Activated T-helper 17 cell treated with anti-CD3 and anti-CD28 coated beads, Interleukin-2, amount 50 U/mL, for 72 hours (primary cell): Measurements from ENCODE around the gene HOXA2. TPM values are rescaled to one million over a fixed set of nuclear protein-coding genes. Genes with fewer than 3 reads are reported as not detected.

ENCODE experiments used
- ATAC-seq: fragments of 150-1000 bp; cut with Tn5 transposase; replicated peaks from 2 replicates; pipeline ENCODE4 v1.10.0; 2021; ENCODE audit warnings: mild to moderate bottlenecking, moderate library complexity
- H3K27ac Mint-ChIP-seq: one replicate; pipeline ENCODE4 v1.8.0; 2022; ENCODE audit warnings: mixed read lengths
- H3K27me3 Mint-ChIP-seq: one replicate; pipeline ENCODE4 v1.8.0; 2022; ENCODE audit warnings: mixed read lengths
- H3K36me3 Mint-ChIP-seq: one replicate; pipeline ENCODE4 v1.8.0; 2022; ENCODE audit warnings: low read depth, mild to moderate bottlenecking, mixed read lengths
- H3K4me1 Mint-ChIP-seq: one replicate; pipeline ENCODE4 v1.8.0; 2022; ENCODE audit warnings: mixed read lengths
- H3K4me3 Mint-ChIP-seq: one replicate; pipeline ENCODE4 v1.8.0; 2022; ENCODE audit warnings: mild to moderate bottlenecking, mixed read lengths
- H3K9me3 Mint-ChIP-seq: one replicate; pipeline ENCODE4 v1.8.0; 2022; ENCODE audit warnings: mixed read lengths
- total RNA-seq, 2 donors: library from RNA; stranded (reverse); gene quantifications; one replicate each; pipeline ENCODE4 v1.2.3, GENCODE V29; 2022

HOXA2 gene
- total RNA-seq, 2 donors from 2014 or later, result not detected

GRCh38 chr7:27143950-27144780 lies 41.7 kb upstream of the HOXA2 start:
- peaks cover 34% of the 10 kb centered on the region for H3K27me3 Mint-ChIP-seq
- H3K4me3 Mint-ChIP-seq, result no peak overlapping the region
- H3K36me3 Mint-ChIP-seq, result no peaks in the 10 kb centered on the region
- no peak overlapping the region for H3K27ac Mint-ChIP-seq
- no peaks in the 10 kb centered on the region for H3K4me1 Mint-ChIP-seq
- ATAC-seq, result no peak
- no peaks in the 10 kb centered on the region for H3K9me3 Mint-ChIP-seq

GRCh38 chr7:27143023-27143949 lies 40.8 kb upstream of the HOXA2 start, which contains the start of gene HOXA5:
TSS of gene HOXA5 (minus strand) at chr7:27143681. CDS start at chr7:27143607, 74 bp downstream.
- no peak for ATAC-seq
- H3K9me3 Mint-ChIP-seq, result no peaks in the 10 kb centered on the region
- H3K27ac Mint-ChIP-seq, result no peak within 1 kb of the TSS
- peaks cover 31% of the 10 kb centered on the region for H3K27me3 Mint-ChIP-seq
- no peaks in the 10 kb centered on the region for H3K36me3 Mint-ChIP-seq
- H3K4me3 Mint-ChIP-seq, result no peak within 1 kb of the TSS
- no peaks in the 10 kb centered on the region for H3K4me1 Mint-ChIP-seq

GRCh38 chr7:27142580-27143022 lies 40.1 kb upstream of the HOXA2 start:
- no peak for ATAC-seq
- Mint-ChIP-seq H3K9me3 (no peaks in the 10 kb centered on the region), H3K27me3 (peaks cover 34% of the 10 kb centered on the region), H3K4me1 (no peaks in the 10 kb centered on the region), H3K4me3 (no peak overlapping the region), H3K36me3 (no peaks in the 10 kb centered on the region), H3K27ac (no peak overlapping the region)

- Mint-ChIP-seq H3K36me3 (no peaks in the 10 kb centered on the region), H3K4me3 (no peak overlapping the region), H3K9me3 (no peaks in the 10 kb centered on the region), H3K4me1 (no peaks in the 10 kb centered on the region), H3K27me3 (peaks cover 36% of the 10 kb centered on the region), H3K27ac (no peak overlapping the region)
- ATAC-seq, result no peak
Observed at GRCh38 chr7:27141923-27142579, 39.6 kb upstream of the HOXA2 start.

- no peaks in the 10 kb centered on the region for H3K36me3 Mint-ChIP-seq
- no peak overlapping the region for H3K27ac Mint-ChIP-seq
- no peaks in the 10 kb centered on the region for H3K9me3 Mint-ChIP-seq
- peaks cover 31% of the 10 kb centered on the region for H3K27me3 Mint-ChIP-seq
- H3K4me3 Mint-ChIP-seq, result no peak overlapping the region
- no peaks in the 10 kb centered on the region for H3K4me1 Mint-ChIP-seq
- no peak for ATAC-seq
Observed at GRCh38 chr7:27141137-27141922, 38.8 kb upstream of the HOXA2 start.

GRCh38 chr7:27140126-27140857 lies 37.8 kb upstream of the HOXA2 start:
- no peak for ATAC-seq
- Mint-ChIP-seq H3K4me1 (no peaks in the 10 kb centered on the region), H3K27ac (no peak overlapping the region), H3K9me3 (no peaks in the 10 kb centered on the region), H3K36me3 (no peaks in the 10 kb centered on the region), H3K27me3 (peaks cover 33% of the 10 kb centered on the region), H3K4me3 (no peak overlapping the region)

- H3K27me3 Mint-ChIP-seq, result peaks cover 33% of the 10 kb centered on the region
- ATAC-seq, result no peak
- no peaks in the 10 kb centered on the region for H3K9me3 Mint-ChIP-seq
- H3K27ac Mint-ChIP-seq, result no peak overlapping the region
- H3K4me3 Mint-ChIP-seq, result no peak overlapping the region
- H3K4me1 Mint-ChIP-seq, result peaks cover 3% of the 10 kb centered on the region
- H3K36me3 Mint-ChIP-seq, result no peaks in the 10 kb centered on the region
Observed at GRCh38 chr7:27139334-27140125, 37.0 kb upstream of the HOXA2 start.

GRCh38 chr7:27138985-27139333 lies 36.5 kb upstream of the HOXA2 start:
- H3K4me1 Mint-ChIP-seq, result peaks cover 9% of the 10 kb centered on the region
- peaks cover 33% of the 10 kb centered on the region for H3K27me3 Mint-ChIP-seq
- no peaks in the 10 kb centered on the region for H3K36me3 Mint-ChIP-seq
- no peak for ATAC-seq
- no peak overlapping the region for H3K4me3 Mint-ChIP-seq
- no peak overlapping the region for H3K27ac Mint-ChIP-seq
- no peaks in the 10 kb centered on the region for H3K9me3 Mint-ChIP-seq

GRCh38 chr7:27138472-27138871 lies 36.0 kb upstream of the HOXA2 start:
- no peaks in the 10 kb centered on the region for H3K36me3 Mint-ChIP-seq
- peaks cover 11% of the 10 kb centered on the region for H3K4me1 Mint-ChIP-seq
- peaks cover 36% of the 10 kb centered on the region for H3K27me3 Mint-ChIP-seq
- H3K4me3 Mint-ChIP-seq, result no peak overlapping the region
- H3K9me3 Mint-ChIP-seq, result no peaks in the 10 kb centered on the region
- ATAC-seq, result no peak
- no peak overlapping the region for H3K27ac Mint-ChIP-seq

- Mint-ChIP-seq H3K4me3 (no peak overlapping the region), H3K27me3 (peaks cover 41% of the 10 kb centered on the region), H3K4me1 (peaks cover 11% of the 10 kb centered on the region), H3K9me3 (no peaks in the 10 kb centered on the region), H3K27ac (no peak overlapping the region), H3K36me3 (no peaks in the 10 kb centered on the region)
- no peak for ATAC-seq
Observed at GRCh38 chr7:27137640-27138315, 35.3 kb upstream of the HOXA2 start.

- peaks cover 11% of the 10 kb centered on the region for H3K4me1 Mint-ChIP-seq
- H3K4me3 Mint-ChIP-seq, result no peak overlapping the region
- peak overlapping the region; percentile 26 for H3K27ac Mint-ChIP-seq
- H3K9me3 Mint-ChIP-seq, result no peaks in the 10 kb centered on the region
- ATAC-seq, result peak; percentile 79
- H3K36me3 Mint-ChIP-seq, result no peaks in the 10 kb centered on the region
- H3K27me3 Mint-ChIP-seq, result peaks cover 43% of the 10 kb centered on the region
Observed at GRCh38 chr7:27134392-27134791, 31.9 kb upstream of the HOXA2 start.

GRCh38 chr7:27133409-27134231 lies 31.1 kb upstream of the HOXA2 start:
- Mint-ChIP-seq H3K9me3 (no peaks in the 10 kb centered on the region), H3K27me3 (peaks cover 51% of the 10 kb centered on the region), H3K4me3 (no peak overlapping the region), H3K36me3 (no peaks in the 10 kb centered on the region), H3K27ac (peak overlapping the region; percentile 26), H3K4me1 (peaks cover 11% of the 10 kb centered on the region)
- no peak for ATAC-seq
